SU-DHL-6 (cell line): ENCODE results near the gene ADD3.

Experiments
- EZH2phosphoT487 ChIP-seq: fragments of 200-600 bp; sonication (generic), shearing (Covaris generic); conservative IDR thresholded peaks from 2 replicates; pipeline ENCODE4 v1.6.1; 2018; ENCODE audit warnings: mild to moderate bottlenecking, antibody characterized with exemption, low read length, moderate library complexity, mixed read lengths
- TF ChIP-seq, protein P1 (sequence below): fragments of 200-600 bp; sonication (generic); IDR thresholded peaks from one replicate; pipeline ENCODE4 v1.5.1; 2017; ENCODE audit warnings: antibody characterized with exemption, mild to moderate bottlenecking, low read length, moderate library complexity; ENCODE audit not compliant: insufficient read depth, poor library complexity, severe bottlenecking

DNA sequence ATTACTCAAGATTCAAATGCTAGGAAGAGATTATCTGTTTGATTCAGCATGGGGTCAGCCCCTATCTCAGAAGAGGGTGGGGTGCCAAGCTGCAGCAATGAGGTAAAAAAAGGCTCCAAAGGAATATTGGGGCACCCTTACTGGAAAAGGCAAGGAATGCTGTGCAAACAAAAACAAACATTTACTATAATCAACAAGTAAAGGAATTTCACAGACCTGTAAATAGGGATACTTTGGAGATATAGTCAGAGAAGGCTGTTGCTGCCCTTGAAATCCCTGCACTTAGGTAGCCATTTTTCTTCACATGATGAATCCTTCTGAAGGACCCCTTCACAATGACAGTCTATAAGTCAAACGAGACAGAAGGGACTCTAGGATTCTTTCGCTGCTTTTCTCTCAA, 10.6 kb upstream of the ADD3 start:
- TF ChIP-seq, protein P1, sequence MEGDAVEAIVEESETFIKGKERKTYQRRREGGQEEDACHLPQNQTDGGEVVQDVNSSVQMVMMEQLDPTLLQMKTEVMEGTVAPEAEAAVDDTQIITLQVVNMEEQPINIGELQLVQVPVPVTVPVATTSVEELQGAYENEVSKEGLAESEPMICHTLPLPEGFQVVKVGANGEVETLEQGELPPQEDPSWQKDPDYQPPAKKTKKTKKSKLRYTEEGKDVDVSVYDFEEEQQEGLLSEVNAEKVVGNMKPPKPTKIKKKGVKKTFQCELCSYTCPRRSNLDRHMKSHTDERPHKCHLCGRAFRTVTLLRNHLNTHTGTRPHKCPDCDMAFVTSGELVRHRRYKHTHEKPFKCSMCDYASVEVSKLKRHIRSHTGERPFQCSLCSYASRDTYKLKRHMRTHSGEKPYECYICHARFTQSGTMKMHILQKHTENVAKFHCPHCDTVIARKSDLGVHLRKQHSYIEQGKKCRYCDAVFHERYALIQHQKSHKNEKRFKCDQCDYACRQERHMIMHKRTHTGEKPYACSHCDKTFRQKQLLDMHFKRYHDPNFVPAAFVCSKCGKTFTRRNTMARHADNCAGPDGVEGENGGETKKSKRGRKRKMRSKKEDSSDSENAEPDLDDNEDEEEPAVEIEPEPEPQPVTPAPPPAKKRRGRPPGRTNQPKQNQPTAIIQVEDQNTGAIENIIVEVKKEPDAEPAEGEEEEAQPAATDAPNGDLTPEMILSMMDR = no peak
- TF ChIP-seq EZH2phosphoT487 = no peak
